Stimulated activated CD4-positive, alpha-beta T cell treated with anti-CD3 and anti-CD28 coated beads, Interleukin-1b, Interleukin-23, amount 100 ng/mL, for 4 hours (primary cell): ENCODE data around the gene FMO3.

ENCODE experiments used
- DNase-seq, 2 donors: peaks; one replicate each; pipeline ENCODE4 v3.0.0-alpha.2; 2020; ENCODE audit warnings: low read depth in 2 of 2

Gene FMO3

DNA sequence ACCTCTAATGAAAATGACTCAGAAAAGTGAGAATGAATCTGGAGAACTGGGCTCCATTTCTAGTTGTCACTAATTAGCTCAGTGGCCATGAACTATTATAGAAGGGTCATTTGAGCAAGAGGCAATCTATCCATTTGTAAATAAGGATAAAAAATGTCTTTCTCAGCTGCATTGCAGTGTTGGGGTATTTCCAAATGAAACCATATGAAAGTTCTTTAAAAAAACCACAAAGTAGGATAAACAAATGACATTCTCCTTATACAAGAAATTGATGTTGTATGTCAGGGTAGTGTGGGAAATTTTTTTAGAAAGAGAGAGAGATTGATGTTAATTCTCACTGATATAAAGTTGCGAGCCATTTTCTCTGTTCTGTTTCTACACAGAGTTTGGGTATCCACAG, 26.0 kb downstream of the FMO3 start:
- DNase-seq: no peak

DNA sequence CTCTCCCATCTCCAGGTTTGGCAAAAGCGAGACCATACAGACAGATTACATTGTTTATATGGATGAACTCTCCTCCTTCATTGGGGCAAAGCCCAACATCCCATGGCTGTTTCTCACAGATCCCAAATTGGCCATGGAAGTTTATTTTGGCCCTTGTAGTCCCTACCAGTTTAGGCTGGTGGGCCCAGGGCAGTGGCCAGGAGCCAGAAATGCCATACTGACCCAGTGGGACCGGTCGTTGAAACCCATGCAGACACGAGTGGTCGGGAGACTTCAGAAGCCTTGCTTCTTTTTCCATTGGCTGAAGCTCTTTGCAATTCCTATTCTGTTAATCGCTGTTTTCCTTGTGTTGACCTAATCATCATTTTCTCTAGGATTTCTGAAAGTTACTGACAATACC, 26.4 kb downstream of the FMO3 start:
- DNase-seq: no peak

DNA sequence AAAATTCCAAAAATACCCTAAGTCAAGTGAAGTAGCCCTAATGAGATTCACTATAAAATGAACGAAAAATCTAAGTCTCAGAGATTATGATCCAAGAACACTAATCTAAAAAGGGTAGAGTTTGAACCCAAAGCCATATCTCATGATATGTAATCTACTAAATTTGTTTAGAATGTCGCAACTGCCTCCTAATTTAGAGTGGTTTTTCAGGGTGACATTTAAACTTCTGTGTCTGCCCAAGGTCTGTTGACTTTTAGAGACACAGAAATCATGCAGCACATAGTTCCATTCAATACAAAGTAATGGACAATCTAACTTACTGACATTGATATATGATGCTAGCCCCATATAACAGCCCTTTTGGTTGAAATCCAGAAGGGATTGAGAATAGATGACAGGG, 28.9 kb downstream of the FMO3 start:
- DNase-seq: no peak

DNA sequence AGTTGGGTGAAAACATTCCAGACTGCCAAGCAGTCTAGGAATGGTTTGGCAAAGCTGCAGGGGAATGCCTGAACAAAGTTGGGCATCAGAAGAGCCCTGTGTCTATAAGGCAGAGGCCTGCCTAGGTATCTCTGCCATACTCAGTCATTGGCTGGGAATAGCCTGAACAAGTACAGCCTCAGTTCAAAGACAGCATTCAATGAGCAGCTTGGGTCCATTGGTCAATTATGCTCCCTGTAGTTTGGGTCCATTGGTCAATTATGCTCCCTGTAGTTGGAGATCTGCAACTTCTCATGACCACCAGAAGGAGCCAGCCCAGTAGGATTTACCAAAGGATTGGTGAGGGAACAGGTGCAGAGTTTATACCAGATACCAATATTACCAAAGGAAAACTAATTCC, 31.6 kb downstream of the FMO3 start:
- DNase-seq: no peak

DNA sequence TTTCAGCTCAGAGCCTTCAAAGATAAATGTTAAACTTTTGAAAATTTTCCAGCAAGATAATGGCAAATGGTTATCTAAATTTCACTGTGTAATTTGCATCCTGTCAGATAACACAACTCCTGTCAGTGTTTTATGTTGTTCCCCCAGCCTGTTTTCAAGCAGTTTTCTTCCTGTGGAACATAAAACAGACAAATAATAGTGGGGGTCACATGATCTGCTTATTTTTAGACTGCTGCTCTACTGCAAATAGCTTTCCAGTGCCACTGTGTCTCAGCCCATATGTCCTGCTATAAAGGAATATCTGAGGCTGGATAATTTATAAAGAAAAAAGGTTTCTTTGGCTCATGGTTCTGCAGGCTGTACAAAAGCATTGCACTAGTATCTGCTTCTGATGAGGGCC, 32.2 kb downstream of the FMO3 start:
- no peak for DNase-seq

DNA sequence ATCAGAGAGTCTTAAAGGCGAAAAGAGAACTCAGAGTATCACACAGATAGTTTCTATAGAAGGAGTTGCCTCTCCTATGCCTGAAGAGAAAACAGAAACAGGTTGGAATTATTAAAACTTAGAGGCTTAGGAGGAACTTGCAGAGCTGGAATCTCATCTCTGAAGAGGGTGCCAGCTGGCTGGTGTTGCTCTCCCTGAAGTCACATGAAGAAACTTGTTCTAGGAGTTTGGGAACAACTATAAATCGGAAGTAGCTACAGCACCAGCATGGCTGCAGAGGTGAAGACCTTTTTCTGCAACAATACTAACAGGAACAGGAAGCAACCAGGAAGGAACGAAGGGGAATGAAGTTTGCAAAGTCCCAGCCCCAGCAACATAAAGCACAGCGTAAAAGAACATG, 35.8 kb downstream of the FMO3 start:
- no peak for DNase-seq

DNA sequence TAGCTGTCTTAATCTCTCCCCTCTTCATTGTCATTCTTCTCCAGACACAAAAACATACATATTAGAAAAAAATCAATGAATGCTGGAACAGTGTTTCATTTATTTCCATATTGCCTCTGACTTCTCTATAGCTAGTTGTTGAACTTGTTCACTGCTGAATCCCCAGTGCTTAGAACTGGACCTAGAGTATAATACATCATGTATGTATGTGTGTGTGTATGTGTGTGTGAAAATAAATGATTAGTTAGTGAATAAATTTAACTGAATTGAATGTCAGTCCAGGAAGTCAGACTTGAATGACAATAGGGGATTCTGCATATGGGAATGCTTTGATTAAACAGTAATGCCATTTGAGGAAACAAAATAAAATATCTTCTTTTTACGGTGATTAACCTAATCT, 36.4 kb downstream of the FMO3 start:
- DNase-seq: no peak

DNA sequence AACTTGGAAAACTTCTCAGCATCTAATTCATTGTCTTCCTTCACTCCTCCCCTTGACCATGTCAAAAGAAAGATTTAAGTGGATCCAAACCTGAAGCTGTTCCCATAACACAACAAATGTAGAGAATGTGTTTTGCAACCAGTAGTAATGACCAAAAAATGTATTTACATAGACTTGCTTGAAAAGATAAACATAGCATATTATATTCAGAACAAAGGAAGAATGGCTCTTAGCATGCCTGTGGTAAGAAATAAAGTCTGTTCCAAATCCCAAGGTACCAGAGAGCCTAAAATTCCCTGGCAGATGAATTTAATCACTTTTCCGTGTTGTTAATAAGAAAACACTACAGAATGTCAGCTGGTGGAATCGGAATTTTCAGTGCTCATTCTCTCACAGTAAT, 36.8 kb downstream of the FMO3 start:
- DNase-seq: no peak

DNA sequence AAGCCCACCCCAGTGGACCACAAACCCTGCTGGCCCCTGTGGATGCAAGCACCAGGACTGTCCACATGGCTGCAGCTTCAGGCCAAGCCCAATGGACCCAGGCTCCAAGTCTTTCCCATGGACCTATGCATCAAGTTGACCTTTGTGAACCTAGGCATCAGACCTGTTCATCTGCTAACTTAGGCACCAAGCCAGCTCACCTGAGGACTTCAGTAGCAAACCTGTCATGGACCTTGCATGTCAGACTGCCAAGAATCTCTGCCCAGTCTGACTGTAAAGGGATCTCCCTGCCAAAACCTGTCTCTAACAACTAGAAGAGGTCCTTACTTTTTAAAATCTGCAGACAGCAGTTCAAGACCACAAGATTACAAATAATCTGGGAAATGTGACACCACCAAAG, 37.8 kb downstream of the FMO3 start:
- no peak for DNase-seq

DNA sequence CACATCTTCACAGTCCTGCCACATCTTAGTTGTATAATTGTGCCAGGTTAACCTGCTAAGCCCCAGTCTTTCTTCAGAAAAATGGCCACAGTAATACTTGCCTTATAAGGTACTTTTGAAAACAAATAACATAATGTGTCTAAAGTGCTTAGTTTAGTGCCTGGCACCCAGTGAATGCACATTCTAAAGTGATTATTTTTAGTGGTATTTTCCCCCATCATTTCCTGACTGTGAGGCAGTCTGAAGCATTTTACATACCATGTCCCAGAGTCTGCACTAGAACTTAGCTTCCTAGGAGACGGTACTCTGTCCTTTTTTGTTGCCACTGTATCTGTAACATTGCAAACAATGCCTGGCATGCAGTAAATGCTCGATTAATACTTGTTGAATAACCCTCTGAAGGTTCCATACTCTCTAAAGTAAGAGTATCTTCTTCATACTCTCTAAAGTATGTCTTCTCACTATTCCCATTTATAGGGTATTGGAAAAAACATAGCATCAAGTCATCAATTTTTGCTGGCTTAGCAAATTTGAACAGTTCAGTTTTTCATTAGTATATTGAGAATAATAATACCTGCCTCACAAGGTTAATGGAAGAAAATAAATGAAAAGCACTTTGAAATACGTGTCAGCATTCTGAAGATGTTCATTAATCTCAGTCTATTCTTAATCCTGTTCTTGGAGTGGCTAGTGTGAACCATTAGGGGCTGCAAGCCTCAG, 43.7 kb downstream of the FMO3 start:
- DNase-seq: no peak

DNA sequence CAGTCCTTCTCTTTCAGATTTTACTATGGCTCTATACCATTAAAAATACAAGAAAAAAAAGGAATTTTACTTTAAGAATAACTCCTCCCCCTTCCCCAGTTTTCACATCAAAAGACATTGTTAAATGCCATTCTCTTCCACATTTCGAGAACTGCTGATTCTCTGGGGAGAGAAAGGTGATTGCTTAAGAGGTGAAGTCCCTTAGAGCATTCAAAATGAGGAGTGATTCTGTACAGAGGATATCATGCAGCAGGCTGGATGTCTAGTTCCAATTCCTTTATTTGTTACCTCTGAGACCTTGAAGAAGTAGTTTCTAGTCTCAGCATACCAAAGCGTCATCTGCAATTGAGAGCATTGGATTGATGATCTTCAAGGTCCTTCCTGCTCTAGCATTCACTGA, 46.9 kb downstream of the FMO3 start:
- no peak for DNase-seq

DNA sequence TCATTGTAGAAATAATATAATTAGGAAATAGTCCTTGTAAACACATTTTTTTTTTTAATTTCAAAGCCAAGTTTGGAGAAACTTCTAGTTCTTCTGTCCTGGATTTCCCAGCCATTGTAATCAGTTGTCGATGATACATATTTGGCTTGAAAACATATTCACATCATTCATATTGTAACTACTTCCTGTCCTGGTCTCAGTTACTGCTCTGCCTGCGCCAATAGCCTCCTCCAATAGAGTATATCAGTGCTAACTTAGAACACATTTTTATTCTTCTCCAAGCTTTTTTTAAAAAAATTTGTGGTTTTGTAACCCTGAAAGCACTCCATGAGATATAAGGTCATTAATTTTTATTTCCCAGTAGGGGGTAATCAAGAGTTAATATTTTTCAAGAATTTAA, 48.3 kb downstream of the FMO3 start:
- DNase-seq: no peak

DNA sequence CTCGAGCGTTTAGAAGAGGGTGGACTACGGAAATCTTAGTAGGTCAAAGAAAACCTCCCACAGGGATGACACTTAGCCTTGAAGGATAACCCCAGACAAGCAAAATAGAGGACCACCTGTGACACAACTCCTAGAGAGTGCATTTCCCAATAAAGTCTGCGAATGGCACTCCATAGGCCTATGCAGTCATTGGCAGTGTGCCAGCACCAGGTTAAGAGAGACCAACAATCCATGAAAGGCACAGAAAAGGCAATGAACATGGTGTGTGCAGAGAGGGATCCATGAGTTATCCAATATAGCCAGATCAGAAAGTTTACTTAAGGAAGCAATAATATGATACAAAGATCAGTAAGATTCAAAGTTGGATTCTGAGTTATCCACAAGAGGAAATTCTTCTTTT, 49.2 kb downstream of the FMO3 start:
- no peak for DNase-seq

DNA sequence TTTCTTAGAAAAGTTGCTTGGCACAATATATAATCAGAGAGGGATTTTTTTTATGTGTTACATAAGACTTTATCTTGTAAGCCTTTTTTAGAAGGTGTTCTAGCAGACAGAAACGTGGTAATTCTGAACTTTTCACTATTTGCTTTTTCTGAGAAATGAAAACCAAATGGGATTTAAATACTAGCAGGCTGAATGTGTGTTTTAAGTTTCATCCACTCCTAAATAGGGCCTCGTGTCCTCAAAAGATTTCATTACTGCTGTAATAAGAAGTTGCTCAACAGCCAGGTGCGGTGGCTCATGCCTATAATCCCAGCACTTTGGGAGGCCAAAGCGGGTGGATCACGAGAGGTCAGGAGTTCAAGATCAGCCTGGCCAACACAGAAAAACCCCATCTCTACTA, 49.7 kb downstream of the FMO3 start:
- no peak for DNase-seq

DNA sequence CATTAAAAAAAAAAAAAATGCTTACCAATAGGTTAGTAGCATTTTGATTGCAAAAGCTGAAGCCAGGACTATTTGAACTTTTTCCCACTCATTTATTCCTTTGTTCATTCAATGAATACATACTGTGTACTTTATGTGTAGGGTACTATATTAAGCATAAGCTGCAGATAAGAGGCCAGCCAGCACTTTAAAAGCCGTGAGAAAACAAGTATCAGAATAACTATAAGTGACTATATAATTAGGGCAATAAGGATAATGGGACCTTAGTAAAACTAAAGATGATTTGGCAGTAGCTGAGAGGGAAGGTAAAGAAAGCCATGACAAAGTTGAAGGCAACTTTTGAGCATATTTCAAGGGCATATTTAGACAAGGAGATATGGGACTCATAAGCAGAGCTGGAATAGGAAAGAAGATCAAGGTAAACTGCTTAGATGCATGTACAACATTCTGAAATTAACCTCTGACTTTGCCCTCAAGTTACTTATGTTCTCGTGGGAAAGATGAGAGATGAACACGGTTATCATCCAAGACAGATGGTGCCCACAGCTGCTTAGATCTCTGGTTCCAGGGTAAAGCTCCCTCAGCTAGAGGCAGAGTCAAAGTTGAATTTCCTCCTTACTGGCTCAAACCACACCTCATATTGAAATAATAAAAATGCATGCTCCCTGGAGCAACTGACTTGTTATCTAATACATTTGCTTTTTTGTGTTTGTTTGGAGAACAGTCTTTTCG, 50.4 kb downstream of the FMO3 start:
- DNase-seq: no peak

DNA sequence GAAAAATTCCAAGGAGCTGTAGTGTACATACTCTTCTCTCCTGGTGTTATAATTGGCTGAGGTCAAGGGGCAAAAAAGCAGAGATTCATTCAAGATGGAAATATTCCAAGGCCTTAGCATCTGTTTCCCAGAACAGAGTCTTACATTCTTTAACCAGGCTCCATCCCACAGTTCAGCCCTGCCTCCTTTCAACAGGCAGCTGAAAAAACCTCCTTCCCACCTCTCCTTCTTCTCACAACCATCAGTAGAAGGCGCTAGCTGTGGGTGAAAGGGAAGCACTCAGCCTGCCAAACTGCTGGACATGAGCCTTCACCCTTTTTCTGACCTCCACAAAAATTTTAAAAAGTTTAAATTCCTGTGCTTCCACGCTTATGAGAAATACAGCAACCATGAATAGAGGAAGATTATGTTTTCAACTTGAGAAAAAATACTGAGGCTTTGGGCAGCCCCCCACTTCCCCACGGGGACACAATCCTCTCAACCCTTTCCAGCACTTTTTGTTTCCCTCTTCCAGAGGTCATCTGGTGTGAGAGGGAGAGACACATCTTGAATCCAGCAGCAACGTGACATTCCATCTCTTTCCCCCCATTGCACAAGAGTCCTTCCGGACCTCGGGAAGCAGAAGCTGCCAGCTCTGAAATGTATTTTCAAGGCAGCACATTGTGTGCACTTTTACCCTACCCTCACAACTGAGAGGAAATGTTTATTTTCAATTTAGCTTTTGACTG, 51.1 kb downstream of the FMO3 start:
- DNase-seq: no peak

DNA sequence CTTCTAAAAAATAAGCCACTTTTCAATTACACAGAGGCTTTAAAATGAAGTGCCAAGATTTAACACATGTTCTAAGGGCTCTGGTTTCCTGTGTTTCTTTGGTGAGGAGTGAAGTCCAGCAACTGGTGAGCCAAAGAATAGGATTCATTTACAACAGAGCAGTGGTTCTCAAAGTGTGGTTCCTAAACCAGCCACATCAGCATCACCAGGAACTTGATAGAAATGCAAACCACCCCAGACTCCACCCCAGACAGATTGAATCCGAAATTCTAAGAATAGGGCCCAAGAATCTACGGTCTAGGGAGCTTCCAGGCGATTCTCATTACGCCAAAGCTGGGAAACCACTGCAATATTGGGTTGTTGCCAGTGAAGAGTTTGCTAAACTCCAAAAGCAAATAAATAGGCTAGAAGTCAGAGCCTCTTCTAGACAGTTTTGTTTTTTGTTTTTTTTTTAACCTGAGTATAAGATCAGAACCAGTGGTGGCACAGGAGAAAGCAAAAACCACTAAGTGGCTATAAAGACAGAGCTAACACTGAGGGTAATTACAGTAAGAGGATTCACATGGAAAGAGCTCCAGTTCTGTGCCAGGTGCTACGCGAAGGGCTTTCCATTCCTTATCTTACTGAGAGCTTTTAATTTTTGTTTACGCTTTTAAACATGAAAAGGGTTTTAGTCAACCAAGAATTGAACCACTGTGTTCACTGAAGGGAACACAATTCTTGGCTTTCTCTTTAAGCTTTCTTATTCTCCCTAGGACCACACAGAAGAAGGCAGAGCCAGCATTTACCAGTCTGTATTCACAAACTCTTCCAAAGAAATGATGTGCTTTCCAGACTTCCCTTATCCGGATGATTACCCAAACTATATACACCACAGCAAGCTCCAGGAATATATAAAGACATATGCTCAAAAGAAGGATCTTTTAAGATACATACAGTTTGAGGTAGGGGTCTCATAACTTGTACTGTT, 52.0 kb downstream of the FMO3 start:
- DNase-seq: no peak

DNA sequence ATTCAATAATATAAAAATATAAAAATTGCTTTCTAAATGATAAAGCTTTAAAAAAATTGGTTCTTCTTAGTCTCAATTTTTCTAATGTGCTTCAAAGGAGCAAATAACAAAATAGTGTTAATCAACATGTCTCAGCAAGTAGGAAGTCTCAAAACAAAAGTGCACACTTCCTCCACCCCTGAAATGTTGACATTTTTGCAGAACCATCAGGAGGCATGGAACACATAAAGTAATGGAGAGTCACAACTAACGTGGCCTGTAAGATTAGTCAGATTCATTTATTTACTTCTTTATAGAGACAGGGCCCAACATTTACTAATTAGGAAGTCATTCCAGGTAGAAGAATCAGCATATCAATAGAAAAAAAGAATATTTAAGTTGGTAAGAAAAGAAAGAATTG, 59.5 kb downstream of the FMO3 start:
- DNase-seq: no peak

DNA sequence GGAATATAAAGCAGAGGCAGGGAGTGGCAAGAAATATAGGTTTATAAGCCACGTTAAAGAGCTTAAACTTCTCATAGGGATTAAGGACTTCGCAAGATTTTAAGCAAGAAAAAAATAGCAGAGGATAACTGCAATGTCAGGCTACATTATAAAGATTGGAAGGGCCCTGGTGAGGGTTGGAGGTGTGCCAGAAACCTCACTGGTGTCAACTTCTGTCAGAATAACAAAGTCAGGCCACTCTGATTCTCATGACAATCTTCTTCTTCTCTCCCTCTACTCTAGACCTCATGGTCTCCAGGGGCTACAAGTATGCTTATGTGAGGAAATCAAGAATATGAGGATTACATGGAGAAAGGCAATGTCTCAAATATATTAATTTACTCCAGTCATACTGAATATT, 61.8 kb downstream of the FMO3 start:
- no peak for DNase-seq

DNA sequence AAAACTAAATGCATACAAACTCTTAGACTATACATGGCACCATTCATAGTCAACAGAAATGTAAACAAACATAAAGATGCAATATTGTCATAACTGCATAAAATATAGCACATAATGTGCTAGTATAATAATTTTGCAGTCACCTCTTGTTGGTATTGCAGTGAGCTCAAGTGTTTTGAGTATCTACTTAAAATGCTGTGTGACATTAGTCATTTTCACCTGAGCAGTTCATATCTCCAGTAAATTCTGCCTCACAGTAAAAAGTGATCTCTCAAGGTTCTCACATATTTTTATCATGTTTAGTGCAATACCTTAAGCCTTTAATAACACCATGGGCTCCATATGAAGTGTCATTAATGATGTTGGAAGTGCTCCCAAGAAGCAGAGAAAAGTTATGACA, 64.8 kb downstream of the FMO3 start:
- no peak for DNase-seq

DNA sequence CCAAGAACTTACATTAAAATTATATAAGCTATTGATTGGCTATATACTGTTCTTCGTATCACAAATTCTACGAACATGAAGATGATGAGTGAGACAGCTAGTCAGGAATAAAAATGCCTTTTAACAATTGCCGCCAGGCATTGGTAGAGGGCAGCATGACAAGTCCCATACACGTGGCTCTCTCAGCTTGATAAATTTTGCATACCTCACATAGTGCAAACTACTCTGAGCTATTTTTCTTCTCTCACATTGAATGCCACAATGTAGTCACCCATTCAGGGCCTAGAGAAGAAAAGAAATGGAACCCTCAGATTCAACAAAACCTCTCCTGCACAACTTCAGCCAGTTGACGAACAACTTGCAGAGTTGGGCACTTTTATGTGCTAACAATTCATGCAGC, 67.4 kb downstream of the FMO3 start:
- DNase-seq: no peak

DNA sequence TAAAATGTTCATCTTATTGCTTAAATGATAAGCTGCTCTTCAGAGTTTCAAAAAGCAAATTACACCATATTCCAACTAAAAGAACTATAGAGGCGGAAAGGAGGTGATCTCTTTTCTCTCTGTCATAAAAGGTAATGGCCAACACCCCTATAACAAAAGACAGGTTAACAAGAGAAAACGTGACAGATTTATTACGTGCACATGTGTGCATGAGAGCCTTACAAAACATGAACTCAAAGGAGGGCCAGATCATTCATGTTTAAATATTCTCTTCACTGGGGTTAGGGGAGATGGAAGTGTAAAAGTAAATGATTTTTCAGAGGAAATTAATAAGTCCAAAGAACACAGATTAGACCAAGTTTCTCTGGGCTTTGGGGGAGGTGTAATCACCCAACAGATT, 67.8 kb downstream of the FMO3 start:
- no peak for DNase-seq
